ENCODE data around the gene FOXD2.

DNA sequence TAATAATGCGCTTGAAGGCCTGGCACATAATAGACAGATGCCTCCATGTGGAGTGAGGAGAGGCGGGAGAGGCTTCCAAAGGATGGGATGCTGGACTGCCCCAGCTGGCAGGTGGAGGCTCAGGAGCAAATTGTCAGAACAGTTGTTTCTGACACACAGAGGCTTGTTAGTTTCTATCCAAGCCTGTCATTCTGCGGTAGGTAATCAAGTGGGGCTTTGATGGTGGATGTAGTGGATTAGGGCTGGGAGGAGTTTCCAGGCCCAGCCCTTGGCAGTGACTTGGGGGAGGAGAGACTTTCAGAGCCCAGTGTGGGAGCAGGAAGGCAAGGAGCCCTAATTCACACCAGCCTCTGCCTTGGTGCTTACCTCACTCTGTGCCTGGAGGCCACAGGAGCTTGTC lies 44.1 kb downstream of the FOXD2 start:
- TF ChIP-seq GATA3 (IDR thresholded peaks at IDR 0.05; ENCODE audit: low read depth, low read length) (no peak), GATA2 (IDR thresholded peaks at IDR 0.05; ENCODE audit: low read depth, low read length) (no peak)
